Subcutaneous adipose tissue (tissue), 4 donors: ENCODE measurements around the gene HIPK3. TPM values are rescaled to one million over a fixed set of nuclear protein-coding genes. Genes with fewer than 3 reads are reported as not detected.

ENCODE experiments used
- total RNA-seq, 4 donors: library from RNA; depleted of rRNA; stranded (reverse); fragments of >200 nt; gene quantifications; one replicate each; pipeline ENCODE4 v1.1.0, GENCODE V29; 2016
- TF ChIP-seq, protein P1 (sequence below): fragments of 450-650 bp; IDR thresholded peaks from one replicate; pipeline ENCODE4 v1.5.1; 2016; ENCODE audit warnings: low read depth, mild to moderate bottlenecking, control low read depth, antibody characterized with exemption, moderate library complexity

HIPK3 gene
- total RNA-seq, 4 donors from 2014 or later: 243 to 401 (median 307) TPM

- TF ChIP-seq, protein P1, sequence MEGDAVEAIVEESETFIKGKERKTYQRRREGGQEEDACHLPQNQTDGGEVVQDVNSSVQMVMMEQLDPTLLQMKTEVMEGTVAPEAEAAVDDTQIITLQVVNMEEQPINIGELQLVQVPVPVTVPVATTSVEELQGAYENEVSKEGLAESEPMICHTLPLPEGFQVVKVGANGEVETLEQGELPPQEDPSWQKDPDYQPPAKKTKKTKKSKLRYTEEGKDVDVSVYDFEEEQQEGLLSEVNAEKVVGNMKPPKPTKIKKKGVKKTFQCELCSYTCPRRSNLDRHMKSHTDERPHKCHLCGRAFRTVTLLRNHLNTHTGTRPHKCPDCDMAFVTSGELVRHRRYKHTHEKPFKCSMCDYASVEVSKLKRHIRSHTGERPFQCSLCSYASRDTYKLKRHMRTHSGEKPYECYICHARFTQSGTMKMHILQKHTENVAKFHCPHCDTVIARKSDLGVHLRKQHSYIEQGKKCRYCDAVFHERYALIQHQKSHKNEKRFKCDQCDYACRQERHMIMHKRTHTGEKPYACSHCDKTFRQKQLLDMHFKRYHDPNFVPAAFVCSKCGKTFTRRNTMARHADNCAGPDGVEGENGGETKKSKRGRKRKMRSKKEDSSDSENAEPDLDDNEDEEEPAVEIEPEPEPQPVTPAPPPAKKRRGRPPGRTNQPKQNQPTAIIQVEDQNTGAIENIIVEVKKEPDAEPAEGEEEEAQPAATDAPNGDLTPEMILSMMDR: no peak
These were observed 959 bp upstream of the HIPK3 start for GRCh38 chr11:33256031-33256812.

DNA sequence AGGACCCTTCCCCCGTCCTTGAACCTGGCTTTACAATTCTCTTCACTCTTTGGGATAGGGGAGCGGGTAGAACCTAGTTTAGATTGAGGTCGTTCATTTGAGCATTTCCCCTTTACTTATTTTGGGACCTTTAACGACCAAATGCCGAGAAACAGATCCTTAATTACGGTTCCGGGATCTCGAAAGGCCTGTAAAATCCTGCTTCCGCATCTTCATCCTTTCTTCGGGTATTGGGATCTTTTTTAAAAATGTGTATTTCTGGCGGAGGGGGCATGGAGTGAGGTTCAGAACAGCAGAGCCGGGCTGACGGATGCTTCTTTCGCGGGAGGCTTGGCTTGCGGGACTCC, 395 bp upstream of the HIPK3 start:
- TF ChIP-seq, protein P1: no peak

DNA sequence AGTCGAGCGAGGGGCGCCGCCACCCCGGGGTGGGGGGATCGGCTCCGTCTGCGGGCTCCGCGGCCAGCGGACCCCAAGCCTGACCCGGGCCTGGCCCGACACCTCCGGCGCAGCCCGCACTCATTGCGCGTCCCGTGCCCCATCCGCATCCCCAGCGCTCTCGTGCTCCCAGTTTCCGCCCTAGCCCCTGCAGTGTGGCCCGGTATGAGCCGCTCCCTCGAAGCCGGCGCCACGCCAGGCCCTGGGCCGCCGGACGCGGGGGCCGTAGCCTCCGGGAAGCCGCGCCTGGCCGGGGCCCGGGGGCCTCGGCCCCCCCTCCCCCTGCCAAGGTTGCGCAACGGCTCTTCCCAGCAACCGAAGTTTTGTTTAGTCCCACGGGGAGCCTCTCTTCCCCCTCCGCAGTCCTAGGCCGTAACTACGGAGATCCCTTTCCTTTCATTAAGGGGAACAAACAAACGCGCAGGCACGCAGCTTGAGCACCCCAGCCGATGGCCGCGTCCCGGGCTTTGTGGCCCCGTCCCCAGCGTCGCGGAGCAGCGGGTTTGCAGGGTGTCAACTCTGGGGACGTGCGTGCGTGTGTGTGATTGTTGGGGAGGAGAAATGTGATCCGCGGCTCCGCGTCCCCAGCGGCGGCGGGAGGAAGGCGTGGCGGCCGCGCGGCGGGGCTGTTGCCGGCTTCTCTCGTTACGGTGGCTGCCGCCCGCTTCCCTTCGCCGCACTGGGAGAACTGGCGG, 883 bp downstream of the HIPK3 start:
- TF ChIP-seq, protein P1: no peak

GRCh38 chr11:33258631-33259205, 1.5 kb downstream of the HIPK3 start:
- TF ChIP-seq, protein P1: no peak

- TF ChIP-seq, protein P1: no peak
These were observed 2.7 kb downstream of the HIPK3 start for GRCh38 chr11:33259869-33260268.

DNA sequence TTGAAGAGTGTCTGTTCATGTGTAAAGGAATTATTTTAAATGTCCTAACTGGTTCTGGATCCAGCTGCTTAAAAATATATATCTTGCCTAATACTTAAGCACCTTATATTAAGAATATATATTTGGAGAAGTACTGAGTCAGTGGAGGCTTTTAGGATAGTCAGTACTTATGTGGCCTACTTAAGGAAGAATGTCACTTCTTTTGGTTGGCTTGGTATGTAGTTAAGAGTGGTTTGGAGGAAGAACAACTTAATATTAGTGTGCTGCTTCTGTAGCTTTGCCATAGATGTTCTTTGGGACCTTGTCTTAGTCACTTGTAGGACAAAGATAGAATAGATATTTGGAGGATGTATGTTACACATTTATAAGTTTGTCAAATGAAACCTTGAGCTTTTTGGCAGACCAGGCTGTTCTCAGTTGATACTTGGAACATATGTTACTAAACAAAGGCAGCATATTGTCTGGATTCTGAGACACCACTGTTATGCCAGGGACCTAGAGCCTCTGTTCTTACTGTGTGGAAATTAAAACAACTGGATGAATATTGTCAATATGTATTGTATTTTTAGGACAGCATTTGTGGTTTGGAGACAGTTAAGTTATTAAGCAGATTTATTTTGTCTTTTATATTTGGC, 4.9 kb downstream of the HIPK3 start:
- TF ChIP-seq, protein P1: no peak

- TF ChIP-seq, protein P1: no peak
These were observed 6.4 kb downstream of the HIPK3 start for GRCh38 chr11:33263549-33263948.
